Measurements from ENCODE around the gene ZNF45.
"Not testable (repeated sequence)": the region's sequence is repeated elsewhere in the genome, so short reads cannot be mapped to it uniquely, and the experiment has no call there.

Gene ZNF45

DNA sequence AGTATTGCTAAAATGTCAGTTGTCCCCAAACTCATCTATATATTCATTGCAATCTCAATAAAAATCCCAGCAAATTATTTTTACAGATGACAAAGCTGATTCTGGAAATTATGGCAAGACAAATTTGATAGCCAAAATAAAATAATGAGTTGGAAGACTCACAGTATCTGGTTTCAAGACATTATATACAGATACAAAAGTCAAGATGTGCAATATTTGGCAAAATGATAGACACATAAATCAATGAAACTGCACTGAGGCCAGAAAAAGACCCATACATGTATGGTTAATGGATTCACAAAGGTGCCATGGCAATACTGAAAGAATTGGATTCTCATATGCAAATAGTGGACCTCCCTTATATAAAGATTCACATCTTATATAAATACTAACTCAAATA lies 24.2 kb downstream of the ZNF45 start:
- DNase-seq, result no peak

DNA sequence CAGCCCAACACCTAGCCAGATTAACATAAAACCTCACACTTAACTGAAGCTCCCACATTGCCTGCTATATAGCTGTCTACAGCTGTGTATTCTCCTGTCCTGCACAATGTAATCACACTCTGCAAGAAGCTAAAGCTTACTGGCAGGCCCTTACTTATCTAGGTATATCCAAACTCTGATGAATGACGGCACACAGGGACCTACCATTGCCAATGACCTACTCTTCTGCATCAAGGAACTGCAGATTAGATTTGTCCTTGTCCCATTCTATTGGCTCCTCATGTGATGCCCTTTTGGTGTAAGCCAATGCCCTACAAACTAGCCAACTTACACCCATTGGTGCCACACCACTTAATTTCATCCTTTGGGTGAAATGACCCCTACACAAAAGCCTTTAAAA lies 26.4 kb downstream of the ZNF45 start:
- no peak for DNase-seq

DNA sequence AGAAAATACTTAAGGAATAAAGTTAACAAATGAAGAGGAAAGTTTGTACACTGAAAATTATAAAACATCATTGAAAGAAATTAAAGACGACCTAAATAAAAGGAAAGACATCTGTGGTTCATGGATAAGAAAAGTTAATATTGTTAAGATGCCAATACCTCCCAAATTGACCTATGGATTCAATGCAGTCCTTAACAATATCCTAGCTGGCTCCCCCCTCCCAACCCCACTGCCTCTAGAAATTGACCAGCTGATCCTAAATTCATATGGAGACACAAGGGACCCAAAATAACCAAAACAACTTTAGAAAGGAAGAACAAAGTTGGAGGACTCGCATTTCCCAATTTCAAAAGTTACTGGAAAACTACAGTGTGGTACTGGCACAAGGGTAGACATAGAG lies 28.3 kb downstream of the ZNF45 start:
- DNase-seq, result no peak

DNA sequence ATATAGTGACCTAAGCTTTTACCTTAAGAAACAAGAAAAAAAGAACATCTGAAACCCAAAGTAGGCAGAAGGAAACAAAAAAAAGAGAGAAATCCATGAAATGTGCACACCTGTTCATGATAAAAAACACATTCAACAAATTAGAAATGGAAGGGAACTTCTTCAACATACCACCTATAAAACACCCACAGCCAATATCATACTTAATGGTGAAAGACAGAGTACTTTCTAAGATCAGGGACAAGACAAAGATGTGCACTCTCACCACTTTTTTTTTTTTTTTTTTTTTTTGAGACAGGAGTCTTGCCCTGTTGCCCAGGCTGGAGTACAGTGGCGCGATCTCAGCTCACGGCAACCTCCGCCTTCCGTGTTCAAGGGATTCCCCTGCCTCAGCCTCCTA lies 29.2 kb downstream of the ZNF45 start:
- no peak for DNase-seq

DNA sequence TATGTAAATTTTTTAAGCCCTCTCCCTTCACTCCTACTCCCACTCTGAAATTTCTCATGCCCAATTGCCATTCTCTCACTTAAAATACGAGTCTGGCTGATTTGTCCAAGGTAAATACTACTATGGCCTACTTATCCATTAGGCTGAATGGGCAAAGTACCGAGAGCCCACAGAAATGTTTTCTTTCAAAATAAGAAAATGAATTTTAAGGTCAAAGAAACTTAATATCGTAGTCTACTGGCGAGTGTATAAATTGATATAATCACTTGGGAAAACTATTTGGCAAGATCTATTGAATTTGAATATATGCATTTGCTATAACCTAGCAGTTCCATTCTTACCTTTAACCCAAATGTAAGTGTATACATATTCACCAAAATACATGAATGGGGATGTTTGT lies 32.7 kb downstream of the ZNF45 start:
- DNase-seq, result no peak

DNA sequence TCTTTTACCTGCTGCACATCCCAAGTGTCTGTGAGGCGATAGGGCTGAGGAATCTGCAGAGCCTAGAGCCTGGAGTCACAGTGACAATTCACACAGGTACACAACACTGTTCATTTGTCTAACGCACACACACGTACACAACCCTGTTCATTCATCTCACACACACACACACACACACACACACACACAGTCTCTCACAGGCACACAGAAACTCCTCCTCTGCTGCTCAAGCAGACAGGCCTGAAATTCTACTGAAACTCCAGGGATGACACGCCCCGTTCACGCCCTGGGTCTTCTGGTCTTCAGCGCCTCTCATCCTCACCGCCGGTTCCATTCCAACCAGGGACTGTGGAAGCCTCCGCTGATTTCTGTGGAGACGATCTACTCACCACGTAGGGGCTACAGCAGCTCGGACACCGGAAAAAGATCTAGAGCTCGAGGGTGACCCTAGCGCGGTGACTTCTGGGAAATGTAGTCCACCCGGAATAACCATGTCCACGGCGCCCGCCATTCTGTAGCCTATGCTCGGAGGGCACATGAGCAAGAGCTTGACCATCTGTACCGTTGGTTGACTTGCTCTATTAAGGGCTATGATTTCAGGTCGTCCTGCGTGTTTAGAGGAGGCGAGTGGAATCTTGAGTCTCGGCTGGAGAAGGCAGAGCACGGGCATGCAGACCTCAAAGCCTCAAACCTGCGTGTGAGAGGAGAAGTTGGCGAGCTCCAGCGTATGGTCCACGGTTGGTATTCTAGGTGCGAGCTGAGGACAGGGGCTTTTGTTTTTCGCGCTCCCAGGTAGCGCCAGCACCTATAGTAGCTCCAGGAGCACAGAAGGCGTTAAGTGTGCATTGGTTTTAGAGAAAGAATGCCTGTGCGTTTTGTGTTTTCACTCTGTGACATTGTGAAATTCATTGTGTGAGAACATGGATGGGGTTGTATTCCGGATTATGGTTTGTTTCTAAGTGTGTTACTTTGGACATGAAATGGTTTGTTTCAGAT lies 33.4 kb downstream of the ZNF45 start:
- DNase-seq, result peak; percentile 82

DNA sequence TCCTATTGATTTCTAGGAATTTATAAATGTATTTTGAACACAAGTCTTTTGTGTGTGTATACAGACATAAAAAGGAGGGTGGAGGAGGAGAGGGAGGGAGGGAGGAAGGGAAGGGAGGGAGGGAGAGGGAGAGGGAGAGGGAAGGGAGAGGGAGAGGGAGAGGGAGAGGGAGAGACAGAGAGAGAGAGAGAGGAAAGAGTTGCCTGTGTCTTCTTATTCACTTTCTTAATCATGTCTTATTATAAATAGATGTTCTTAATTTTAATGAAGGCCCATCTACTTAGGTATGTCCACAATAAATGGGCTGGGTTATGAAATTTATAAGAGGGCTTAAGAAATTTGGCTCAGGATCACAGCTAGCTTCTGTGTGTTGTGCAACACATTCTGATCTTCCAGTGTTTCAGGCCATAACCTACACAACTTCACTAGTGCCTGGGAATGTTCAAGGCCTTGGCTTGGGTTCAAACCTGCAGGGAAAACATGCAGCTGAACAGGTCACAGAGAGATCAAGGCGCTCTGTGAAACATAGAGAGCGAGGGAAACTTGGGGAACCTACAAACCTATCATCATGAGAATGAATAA lies 39.3 kb downstream of the ZNF45 start:
- DNase-seq, result no peak

DNA sequence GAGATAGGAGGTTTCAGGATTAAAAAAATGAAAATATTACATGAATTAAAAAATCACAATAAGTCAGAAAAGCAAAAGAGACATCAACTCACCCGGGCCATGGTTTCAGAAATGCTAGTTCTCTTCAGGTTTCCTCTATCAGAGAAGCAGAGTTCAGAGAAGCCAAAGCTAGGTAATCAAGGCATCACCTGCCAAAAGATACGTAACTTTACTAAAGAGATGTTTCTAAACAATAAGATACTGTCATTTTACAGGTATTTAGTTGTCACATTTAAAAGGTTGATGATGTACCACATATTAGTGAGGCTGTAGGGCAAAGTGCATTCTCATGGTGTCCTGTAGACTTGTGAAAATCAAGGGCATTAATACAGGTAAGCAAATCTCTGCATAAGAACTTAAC lies 51.2 kb downstream of the ZNF45 start, which contains the start of gene ZNF404:
TSS of gene ZNF404 (minus strand) at position 101 of the 400 bp plus-strand sequence.
- DNase-seq, result no peak

DNA sequence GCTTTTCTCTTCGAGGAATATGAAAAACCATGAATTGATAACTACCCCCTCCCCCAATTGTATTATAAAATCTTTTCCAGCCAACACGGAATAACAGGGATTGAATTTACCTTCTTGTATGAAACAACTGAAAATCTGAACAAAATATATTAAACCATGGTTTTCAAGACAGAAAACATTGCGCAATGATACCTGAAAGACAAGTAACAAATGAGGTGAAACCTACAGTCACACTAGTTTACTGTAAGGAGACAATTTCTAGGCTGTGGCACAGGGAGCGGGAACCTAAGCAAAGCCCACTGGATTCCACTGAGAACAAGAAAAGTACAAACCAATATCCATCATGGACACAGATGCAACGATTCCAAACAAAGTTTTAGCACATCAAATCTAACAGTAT lies 54.6 kb downstream of the ZNF45 start:
- no peak for DNase-seq

DNA sequence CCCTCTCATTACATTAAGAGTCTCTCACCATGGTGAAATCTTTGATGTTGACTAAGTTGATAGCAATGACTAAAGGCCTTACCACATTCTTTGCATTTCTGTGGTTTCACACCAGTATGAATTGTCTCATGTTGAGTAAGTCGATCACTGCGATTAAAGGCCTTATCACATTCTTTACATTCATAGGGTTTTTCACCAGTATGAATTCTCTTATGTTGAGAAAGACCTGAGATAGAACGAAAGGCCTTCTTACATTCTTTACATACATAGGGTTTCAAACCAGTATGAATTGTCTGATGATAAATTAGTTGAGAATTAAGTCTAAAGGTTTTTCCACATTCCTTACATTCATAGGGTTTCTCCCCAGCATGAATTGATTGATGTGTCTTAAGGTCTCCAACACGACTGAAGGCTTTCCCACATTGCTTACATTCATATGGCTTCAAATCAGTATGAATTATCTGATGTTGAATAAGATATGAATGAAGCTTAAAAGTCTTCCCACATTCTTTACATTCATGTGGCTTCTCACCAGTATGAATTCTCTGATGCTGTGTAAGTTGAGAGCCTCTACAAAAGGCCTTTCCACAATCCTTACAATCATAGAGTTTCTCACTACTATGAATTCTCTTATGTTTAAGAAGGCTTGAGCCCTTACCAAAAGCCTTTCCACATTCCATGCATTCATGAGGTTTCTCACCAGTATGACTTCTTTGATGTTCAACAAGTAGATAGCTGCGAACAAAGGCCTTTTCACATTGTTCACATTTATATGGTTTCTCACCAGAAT lies 62.3 kb downstream of the ZNF45 start:
- no peak for DNase-seq

DNA sequence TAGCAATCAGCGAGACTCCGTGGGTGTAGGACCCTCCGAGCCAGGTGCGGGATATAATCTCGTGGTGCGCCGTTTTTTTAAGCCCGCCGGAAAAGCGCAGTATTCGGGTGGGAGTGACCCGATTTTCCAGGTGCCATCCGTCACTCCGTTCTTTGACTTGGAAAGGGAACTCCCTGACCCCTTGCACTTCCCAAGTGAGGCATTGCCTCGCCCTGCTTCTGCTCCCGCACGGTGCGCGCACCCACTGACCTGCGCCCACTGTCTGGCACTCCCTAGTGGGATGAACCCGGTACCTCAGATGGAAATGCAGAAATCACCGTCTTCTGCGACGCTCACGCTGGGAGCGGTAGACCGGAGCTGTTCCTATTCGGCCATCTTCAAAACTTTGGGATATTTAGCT lies 68.2 kb downstream of the ZNF45 start:
- not testable (repeated sequence) for DNase-seq

All from stimulated activated CD4-positive, alpha-beta T cell treated with anti-CD3 and anti-CD28 coated beads, Interleukin-15, amount 100 ng/mL, for 24 hours (primary cell).